Peyer's patch (tissue), 4 donors: ENCODE data around the gene B3GNT3.
"Not testable (repeated sequence)": the region's sequence is repeated elsewhere in the genome, so short reads cannot be mapped to it uniquely, and the experiment has no call there.

Experiments used
- CTCF ChIP-seq, 6 experiments: fragments of 450-650 bp in 4 of 6; fragments of 200-600 bp in 2 of 6; sonication (generic) in 1 of 6; IDR thresholded peaks; one replicate each; pipeline ENCODE4 v1.5.1; 2017 to 2019; ENCODE audit warnings: antibody characterized with exemption in 6 of 6, mild to moderate bottlenecking in 3 of 6, moderate library complexity in 1 of 6
- POLR2A ChIP-seq, 2 donors: fragments of 450-650 bp; IDR thresholded peaks; one replicate each; pipeline ENCODE4 v1.5.1; 2017; ENCODE audit warnings: antibody characterized with exemption in 2 of 2, mild to moderate bottlenecking in 2 of 2, moderate library complexity in 2 of 2

DNA sequence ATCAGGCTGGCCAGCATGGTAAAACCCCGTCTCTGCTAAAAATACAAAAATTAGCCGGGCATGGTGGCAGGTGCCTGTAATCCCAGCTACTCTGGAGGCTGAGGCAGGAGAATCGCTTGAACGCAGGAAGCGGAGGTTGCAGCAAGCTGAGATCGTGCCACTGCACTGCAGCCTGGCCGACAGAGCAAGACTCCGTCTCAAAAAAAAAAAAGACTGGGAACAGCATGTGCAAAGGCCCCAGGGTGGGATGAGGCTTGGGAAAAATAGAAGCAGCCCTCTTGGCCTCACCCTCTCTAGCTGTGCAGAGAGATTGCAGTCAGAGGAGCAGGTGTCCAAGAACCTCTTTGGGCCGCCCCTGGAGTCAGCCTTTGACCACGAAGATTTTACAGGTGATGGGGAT, 17.1 kb upstream of the B3GNT3 start:
- not testable (repeated sequence) for TF ChIP-seq CTCF, POLR2A (IDR thresholded peaks at IDR 0.05)
